Body of pancreas (tissue), 4 donors: ENCODE results near the gene NBEAL2. TPM values are rescaled to one million over a fixed set of nuclear protein-coding genes. Genes with fewer than 3 reads are reported as not detected.

Source experiments
- ATAC-seq: fragments of 150-250 bp; one replicate; pipeline ENCODE4 v1.9.1; 2016
- DNase-seq, 4 donors: peaks; one replicate each; pipeline ENCODE4 v3.0.0-alpha.2; 2019
- H3K27ac ChIP-seq, 4 donors: fragments of 200-600 bp; sonication (generic); 1 replicate in 3 of 4; 2 replicates in 1 of 4; pipeline versions ENCODE4 v1.5.1 to v1.6.1; 2016 to 2019; ENCODE audit warnings: mild to moderate bottlenecking in 1 of 4, mixed read lengths in 1 of 4, moderate library complexity in 1 of 4
- H3K27me3 ChIP-seq, 2 donors: fragments of 200-600 bp; sonication (generic); one replicate each; pipeline ENCODE4 v1.6.0; 2016; ENCODE audit warnings: mild to moderate bottlenecking in 1 of 2
- H3K36me3 ChIP-seq, 2 donors: fragments of 200-600 bp; sonication (generic); replicated peaks in 1 of 2; 2 replicates each; pipeline ENCODE4 v1.5.1; 2016; ENCODE audit warnings: low read depth in 2 of 2; ENCODE audit not compliant: insufficient read depth in 1 of 2
- H3K4me1 ChIP-seq: fragments of 200-600 bp; sonication (generic); one replicate; pipeline ENCODE4 v1.6.0; 2016
- H3K4me3 ChIP-seq, 2 donors: fragments of 200-600 bp; sonication (generic); 1 replicate in 1 of 2; 2 replicates in 1 of 2; pipeline ENCODE4 v1.5.1; 2016 to 2019
- H3K9me3 ChIP-seq, 3 donors: fragments of 200-600 bp; sonication (generic); 1 replicate in 2 of 3; 2 replicates in 1 of 3; pipeline ENCODE4 v1.5.1; 2016
- POLR2A ChIP-seq, 3 donors: fragments of 450-650 bp; IDR thresholded peaks; one replicate each; pipeline ENCODE4 v1.6.1; 2016; ENCODE audit warnings: antibody characterized with exemption in 3 of 3, mild to moderate bottlenecking in 2 of 3
- WGBS, 2 donors: methylation state at CpG; one replicate each; pipeline ENCODE4 v1.1.5; 2017; 5-methylcytosine and 5-hydroxymethylcytosine counted together
- intact Hi-C: fragments of 100-400 bp; cut with DNase I; formaldehyde crosslinking; loops from one replicate; pipeline ENCODE4 v1.15.1; 2023
- total RNA-seq, 2 donors: library from RNA; depleted of rRNA; stranded (reverse); fragments of >200 nt; gene quantifications; one replicate each; pipeline ENCODE4 v1.1.0, GENCODE V29; 2016
- TF ChIP-seq, protein P1 (sequence below), 7 experiments: fragments of 450-650 bp in 4 of 7; fragments of 200-600 bp in 3 of 7; sonication (generic) in 3 of 7; IDR thresholded peaks; one replicate each; pipeline ENCODE4 v1.5.1; 2016 to 2019; ENCODE audit warnings: antibody characterized with exemption in 7 of 7

The NBEAL2 gene
- total RNA-seq, 2 donors from 2014 or later: 98.8 to 151 TPM

DNA sequence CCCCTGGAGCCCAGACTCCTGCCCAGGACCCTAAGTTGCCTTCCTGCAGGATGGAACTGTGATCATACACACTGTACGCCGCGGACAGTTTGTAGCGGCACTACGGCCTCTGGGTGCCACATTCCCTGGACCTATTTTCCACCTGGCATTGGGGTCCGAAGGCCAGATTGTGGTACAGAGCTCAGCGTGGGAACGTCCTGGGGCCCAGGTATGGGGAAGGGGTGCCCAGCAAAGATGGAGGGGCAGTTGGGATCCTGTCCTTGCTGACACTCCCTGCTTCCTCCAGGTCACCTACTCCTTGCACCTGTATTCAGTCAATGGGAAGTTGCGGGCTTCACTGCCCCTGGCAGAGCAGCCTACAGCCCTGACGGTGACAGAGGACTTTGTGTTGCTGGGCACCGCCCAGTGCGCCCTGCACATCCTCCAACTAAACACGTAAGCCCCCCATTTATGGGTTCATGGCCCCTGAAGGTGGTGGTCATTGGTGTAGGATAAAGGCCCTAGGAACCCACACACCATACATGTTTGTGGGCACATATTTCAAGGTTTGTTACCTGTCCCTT lies 28.8 kb downstream of the NBEAL2 start:
- intact Hi-C loops: no loop called here
- Histone ChIP-seq H3K27me3 (no peaks in the 10 kb centered on the region), H3K4me3 (no peak overlapping the region), H3K4me1 (peaks cover 11% of the 10 kb centered on the region), H3K27ac (no peak overlapping the region), H3K9me3 (no peaks in the 10 kb centered on the region), H3K36me3 (peaks cover 4 to 6% of the 10 kb centered on the region in 2 donors)
- ATAC-seq (no peak), DNase-seq (peak in 1 of 4 donors; percentile 13)
- no peak for TF ChIP-seq POLR2A (IDR thresholded peaks at IDR 0.05)
- TF ChIP-seq, protein P1, sequence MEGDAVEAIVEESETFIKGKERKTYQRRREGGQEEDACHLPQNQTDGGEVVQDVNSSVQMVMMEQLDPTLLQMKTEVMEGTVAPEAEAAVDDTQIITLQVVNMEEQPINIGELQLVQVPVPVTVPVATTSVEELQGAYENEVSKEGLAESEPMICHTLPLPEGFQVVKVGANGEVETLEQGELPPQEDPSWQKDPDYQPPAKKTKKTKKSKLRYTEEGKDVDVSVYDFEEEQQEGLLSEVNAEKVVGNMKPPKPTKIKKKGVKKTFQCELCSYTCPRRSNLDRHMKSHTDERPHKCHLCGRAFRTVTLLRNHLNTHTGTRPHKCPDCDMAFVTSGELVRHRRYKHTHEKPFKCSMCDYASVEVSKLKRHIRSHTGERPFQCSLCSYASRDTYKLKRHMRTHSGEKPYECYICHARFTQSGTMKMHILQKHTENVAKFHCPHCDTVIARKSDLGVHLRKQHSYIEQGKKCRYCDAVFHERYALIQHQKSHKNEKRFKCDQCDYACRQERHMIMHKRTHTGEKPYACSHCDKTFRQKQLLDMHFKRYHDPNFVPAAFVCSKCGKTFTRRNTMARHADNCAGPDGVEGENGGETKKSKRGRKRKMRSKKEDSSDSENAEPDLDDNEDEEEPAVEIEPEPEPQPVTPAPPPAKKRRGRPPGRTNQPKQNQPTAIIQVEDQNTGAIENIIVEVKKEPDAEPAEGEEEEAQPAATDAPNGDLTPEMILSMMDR (IDR thresholded peaks at IDR 0.05): no peak
- WGBS, 2 donors: 91 to 93% methylated on average over 4 to 13 of the region's 13 CpGs

DNA sequence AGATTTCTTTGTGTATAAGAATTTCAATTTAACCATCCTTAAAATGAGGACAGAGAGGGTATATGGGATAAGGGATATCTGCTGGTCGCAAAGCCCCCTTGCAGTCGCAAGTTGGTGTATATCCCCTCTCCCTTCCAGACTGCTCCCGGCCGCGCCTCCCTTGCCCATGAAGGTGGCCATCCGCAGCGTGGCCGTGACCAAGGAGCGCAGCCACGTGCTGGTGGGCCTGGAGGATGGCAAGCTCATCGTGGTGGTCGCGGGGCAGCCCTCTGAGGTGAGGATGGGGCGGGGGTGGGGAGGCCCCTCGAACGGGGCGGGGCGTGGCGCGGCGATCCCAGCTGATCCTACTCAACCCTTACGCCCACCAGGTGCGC lies 29.4 kb downstream of the NBEAL2 start:
- DNase-seq: no peak
- 33 to 61% methylated on average over 8 to 15 of the region's 23 CpGs for WGBS, 2 donors

DNA sequence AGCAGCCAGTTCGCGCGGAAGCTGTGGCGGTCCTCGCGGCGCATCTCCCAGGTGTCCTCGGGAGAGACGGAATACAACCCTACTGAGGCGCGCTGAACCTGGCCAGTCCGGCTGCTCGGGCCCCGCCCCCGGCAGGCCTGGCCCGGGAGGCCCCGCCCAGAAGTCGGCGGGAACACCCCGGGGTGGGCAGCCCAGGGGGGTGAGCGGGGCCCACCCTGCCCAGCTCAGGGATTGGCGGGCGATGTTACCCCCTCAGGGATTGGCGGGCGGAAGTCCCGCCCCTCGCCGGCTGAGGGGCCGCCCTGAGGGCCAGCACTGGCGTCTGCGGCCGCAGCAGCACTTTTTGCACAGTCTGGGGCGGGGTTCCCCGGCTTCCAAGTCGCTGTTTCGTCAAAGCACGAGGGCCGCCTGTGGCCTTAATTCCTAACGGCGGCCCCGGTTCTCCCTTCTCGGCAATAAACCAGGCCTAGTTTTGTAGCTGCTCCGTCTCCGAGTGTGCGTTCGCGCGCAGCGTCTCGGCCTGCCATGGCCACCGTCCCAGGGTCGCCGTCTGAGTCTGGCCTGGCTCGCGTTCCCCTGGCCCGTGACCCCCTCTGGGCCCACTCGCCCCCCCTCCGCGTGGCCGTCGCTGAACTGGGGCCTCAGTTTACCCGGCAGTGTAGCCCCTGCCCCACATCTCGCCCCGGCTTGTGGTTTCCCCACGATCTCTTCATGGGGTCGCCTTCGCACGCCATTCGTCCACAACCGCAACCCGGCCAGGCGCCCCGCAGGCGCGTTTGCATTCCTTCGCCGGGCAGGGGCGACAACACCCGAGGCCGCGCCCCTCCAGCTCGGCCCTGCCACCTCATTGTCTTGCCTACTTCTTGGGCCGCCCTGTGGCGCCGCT lies 30.0 kb downstream of the NBEAL2 start:
- peak overlapping the region; percentile 28 to 74 (median 59) for H3K27ac ChIP-seq
- 19 to 36% methylated on average over 16 to 72 of the region's 85 CpGs for WGBS, 2 donors
- TF ChIP-seq, protein P1 (IDR thresholded peaks at IDR 0.05): no peak
- peak; percentile 50 to 75 (median 74) for TF ChIP-seq POLR2A (IDR thresholded peaks at IDR 0.05)
- ATAC-seq: peak; percentile 90
- H3K9me3 ChIP-seq: no peaks in the 10 kb centered on the region
- H3K27me3 ChIP-seq: no peaks in the 10 kb centered on the region
- H3K4me1 ChIP-seq: peaks cover 19% of the 10 kb centered on the region
- peaks cover 2 to 4% of the 10 kb centered on the region in 2 donors for H3K36me3 ChIP-seq
- intact Hi-C loops: no loop called here
- DNase-seq: peak; percentile 85 to 91 (median 89)
- peak overlapping the region in 1 of 2 donors; percentile 12 for H3K4me3 ChIP-seq

More for the DNA sequence above, 29.4 kb downstream of the NBEAL2 start:
- H3K27me3 ChIP-seq: no peaks in the 10 kb centered on the region
- H3K27ac ChIP-seq: peak overlapping the region in 3 of 4 donors; percentile 9 to 74 (median 70)
- TF ChIP-seq, protein P1 (IDR thresholded peaks at IDR 0.05): no peak
- no peak for TF ChIP-seq POLR2A (IDR thresholded peaks at IDR 0.05)
- no peak overlapping the region for H3K4me3 ChIP-seq
- H3K9me3 ChIP-seq: no peaks in the 10 kb centered on the region
- ATAC-seq: no peak
- intact Hi-C loops: no loop called here
- peaks cover 14% of the 10 kb centered on the region for H3K4me1 ChIP-seq
- H3K36me3 ChIP-seq: peaks cover 4 to 5% of the 10 kb centered on the region in 2 donors

DNA sequence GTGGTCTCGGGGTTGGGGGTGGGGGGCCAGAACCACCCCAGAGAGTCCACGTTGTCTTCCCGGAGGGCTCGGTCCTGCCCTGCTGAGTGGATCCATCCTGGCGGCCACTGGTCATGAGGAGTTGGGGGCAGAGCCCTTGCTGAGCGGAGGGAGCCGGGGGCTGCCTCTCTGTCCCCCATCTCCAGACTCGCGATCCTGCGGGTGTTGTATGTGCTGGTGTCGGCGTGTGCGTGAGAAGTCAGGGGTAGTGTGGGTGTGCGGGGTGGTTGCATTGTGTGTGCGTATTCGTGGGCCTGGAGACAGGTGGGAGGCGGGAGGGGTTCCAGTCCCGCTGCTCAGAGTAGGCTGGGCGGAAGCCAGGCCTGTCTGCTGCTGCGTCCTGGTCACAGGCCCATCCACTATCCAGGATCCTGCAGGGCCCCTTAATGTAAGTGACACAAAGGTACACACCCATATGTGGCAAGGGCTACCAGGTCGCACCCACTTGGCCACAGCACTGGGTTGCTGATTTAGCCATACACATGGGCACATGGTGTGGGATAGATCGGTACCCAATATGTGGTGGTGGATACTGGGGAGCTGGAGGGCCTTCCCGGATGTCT lies 30.7 kb downstream of the NBEAL2 start:
- peaks cover 2 to 4% of the 10 kb centered on the region in 2 donors for H3K36me3 ChIP-seq
- no peaks in the 10 kb centered on the region for H3K27me3 ChIP-seq
- no peak for TF ChIP-seq POLR2A (IDR thresholded peaks at IDR 0.05)
- TF ChIP-seq, protein P1 (IDR thresholded peaks at IDR 0.05): no peak
- no peak overlapping the region for H3K4me3 ChIP-seq
- WGBS, 2 donors: 83 to 85% methylated on average over 6 to 23 of the region's 23 CpGs
- H3K4me1 ChIP-seq: peaks cover 27% of the 10 kb centered on the region
- DNase-seq: peak in 1 of 4 donors; percentile 17
- H3K9me3 ChIP-seq: no peaks in the 10 kb centered on the region
- peak overlapping the region; percentile 28 to 74 (median 59) for H3K27ac ChIP-seq
- no peak for ATAC-seq
- intact Hi-C loops: no loop called here
